Lower lobe of right lung (tissue), 2 donors: Measurements from ENCODE around the gene GGACT. TPM values are rescaled to one million over a fixed set of nuclear protein-coding genes. Genes with fewer than 3 reads are reported as not detected.

ENCODE experiments used
- ATAC-seq, 2 donors: fragments of 200-7000 bp; cut with Tn5 transposase; one replicate each; pipeline ENCODE4 v1.9.1; 2020 to 2022; ENCODE audit warnings: mild to moderate bottlenecking in 2 of 2, moderate library complexity in 2 of 2
- DNase-seq: peaks from one replicate; pipeline ENCODE4 v3.0.0-alpha.2; 2020
- H3K27ac ChIP-seq: fragments of 200-600 bp; one replicate; pipeline ENCODE4 v1.8.0; 2022
- H3K27me3 ChIP-seq: fragments of 200-600 bp; one replicate; pipeline ENCODE4 v1.8.0; 2022; ENCODE audit warnings: low read depth
- H3K36me3 ChIP-seq: fragments of 200-600 bp; one replicate; pipeline ENCODE4 v1.8.0; 2022; ENCODE audit warnings: mild to moderate bottlenecking
- H3K4me1 ChIP-seq: fragments of 200-600 bp; one replicate; pipeline ENCODE4 v1.8.0; 2022
- H3K4me3 ChIP-seq: fragments of 200-600 bp; one replicate; pipeline ENCODE4 v1.8.0; 2022; ENCODE audit warnings: mild to moderate bottlenecking
- H3K9me3 ChIP-seq: fragments of 200-600 bp; one replicate; pipeline ENCODE4 v1.8.0; 2022
- CTCF ChIP-seq: fragments of 200-600 bp; IDR thresholded peaks from one replicate; pipeline ENCODE4 v1.8.0; 2022; ENCODE audit warnings: antibody characterized with exemption, mild to moderate bottlenecking
- intact Hi-C: fragments of 100-400 bp; cut with DNase I; formaldehyde crosslinking; loops from one replicate; pipeline ENCODE4 v1.11.0; 2022
- total RNA-seq: library from RNA; stranded (reverse); fragmentation: NEBNext Ultra II Directional; extraction: Animal tissue kit (Norgen Biotek cat#: 25700); gene quantifications from one replicate; pipeline ENCODE4 v1.2.1, GENCODE V29; 2021
- donor health status: DM: no; HTN: yes; CAD: no; lungs with severe emphysema.

GGACT gene
- total RNA-seq, 1 donor from 2014 or later: 3.4 TPM

DNA sequence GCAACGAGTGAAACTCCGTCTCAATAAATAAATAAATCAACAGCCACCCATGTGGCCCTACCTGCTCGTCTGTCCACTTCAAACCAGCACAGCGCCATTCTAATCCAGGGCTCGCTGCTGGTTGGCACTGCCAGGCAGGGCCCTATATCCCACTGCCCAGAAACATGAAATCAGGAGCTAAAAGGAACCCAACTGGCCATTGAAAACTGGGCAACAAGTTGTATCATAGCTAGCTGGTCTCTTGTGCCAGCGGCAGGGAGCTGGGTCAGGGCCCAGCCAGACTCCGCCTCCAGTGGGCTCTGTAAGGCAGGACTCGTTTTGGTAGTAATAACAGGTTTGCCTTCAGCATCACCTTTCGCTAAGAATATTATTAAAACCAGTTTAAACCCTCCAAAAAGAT is 39.3 kb downstream of the GGACT start:
- DNase-seq (no peak), ATAC-seq (no peak)
- no peaks in the 10 kb centered on the region for H3K36me3 ChIP-seq
- no peak overlapping the region for H3K27ac ChIP-seq
- intact Hi-C loops: no loop called here
- no peaks in the 10 kb centered on the region for H3K9me3 ChIP-seq
- no peak overlapping the region for H3K4me3 ChIP-seq
- no peak for TF ChIP-seq CTCF
- H3K4me1 ChIP-seq: peaks cover 10% of the 10 kb centered on the region
- H3K27me3 ChIP-seq: no peaks in the 10 kb centered on the region

GRCh38 chr13:100547791-100548201 is 40.8 kb downstream of the GGACT start:
- Histone ChIP-seq H3K36me3 (no peaks in the 10 kb centered on the region), H3K4me3 (no peak overlapping the region), H3K27ac (peak overlapping the region; percentile 44), H3K4me1 (peaks cover 19% of the 10 kb centered on the region), H3K27me3 (no peaks in the 10 kb centered on the region), H3K9me3 (no peaks in the 10 kb centered on the region)
- no peak for ATAC-seq
- TF ChIP-seq CTCF: no peak
- intact Hi-C loops: no loop called here
- no peak for DNase-seq

DNA sequence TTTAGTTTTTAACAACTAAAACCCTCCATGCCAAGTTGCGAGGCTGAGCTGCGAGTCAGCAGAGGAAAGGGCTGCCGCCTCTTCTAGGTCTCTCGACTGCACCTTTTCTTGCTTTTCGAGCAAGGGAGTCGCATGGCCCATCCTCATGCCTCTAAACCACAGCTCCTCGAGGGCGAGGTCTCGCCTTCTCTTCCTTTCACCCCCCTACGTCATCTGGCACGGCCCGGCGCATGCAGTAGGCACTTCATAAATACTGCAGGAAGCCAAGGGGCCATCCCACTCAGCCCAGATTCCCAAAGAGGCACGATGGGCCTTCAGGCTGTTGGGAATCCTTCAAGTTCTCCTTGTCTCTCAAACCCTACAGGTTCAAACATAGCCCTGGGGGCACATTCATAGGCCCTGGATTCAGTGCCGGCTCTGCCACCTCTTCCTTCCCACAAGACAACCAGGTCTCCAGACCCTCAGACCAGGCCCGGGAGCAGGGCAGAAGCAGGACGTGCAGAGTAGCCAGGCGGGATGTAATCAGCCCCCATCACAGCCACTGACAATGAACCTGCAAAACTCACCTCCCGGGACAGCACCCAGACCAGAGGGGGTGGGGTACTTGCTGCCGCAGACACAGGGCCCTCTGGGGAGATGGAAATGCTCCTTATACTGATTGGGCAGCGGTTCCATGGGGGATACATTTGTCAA is 41.7 kb downstream of the GGACT start:
- DNase-seq (no peak), ATAC-seq (no peak)
- no peaks in the 10 kb centered on the region for H3K27me3 ChIP-seq
- TF ChIP-seq CTCF: no peak
- H3K36me3 ChIP-seq: no peaks in the 10 kb centered on the region
- intact Hi-C loops: no loop called here
- H3K4me3 ChIP-seq: no peak overlapping the region
- H3K9me3 ChIP-seq: no peaks in the 10 kb centered on the region
- peak overlapping the region; percentile 44 for H3K27ac ChIP-seq
- peaks cover 19% of the 10 kb centered on the region for H3K4me1 ChIP-seq

- Histone ChIP-seq H3K4me3 (no peak overlapping the region), H3K9me3 (no peaks in the 10 kb centered on the region), H3K4me1 (peaks cover 19% of the 10 kb centered on the region), H3K36me3 (no peaks in the 10 kb centered on the region), H3K27me3 (no peaks in the 10 kb centered on the region), H3K27ac (no peak overlapping the region)
- TF ChIP-seq CTCF: no peak
- ATAC-seq (no peak), DNase-seq (no peak)
- intact Hi-C loops: no loop called here
Observed at GRCh38 chr13:100545684-100546061, 42.9 kb downstream of the GGACT start.

DNA sequence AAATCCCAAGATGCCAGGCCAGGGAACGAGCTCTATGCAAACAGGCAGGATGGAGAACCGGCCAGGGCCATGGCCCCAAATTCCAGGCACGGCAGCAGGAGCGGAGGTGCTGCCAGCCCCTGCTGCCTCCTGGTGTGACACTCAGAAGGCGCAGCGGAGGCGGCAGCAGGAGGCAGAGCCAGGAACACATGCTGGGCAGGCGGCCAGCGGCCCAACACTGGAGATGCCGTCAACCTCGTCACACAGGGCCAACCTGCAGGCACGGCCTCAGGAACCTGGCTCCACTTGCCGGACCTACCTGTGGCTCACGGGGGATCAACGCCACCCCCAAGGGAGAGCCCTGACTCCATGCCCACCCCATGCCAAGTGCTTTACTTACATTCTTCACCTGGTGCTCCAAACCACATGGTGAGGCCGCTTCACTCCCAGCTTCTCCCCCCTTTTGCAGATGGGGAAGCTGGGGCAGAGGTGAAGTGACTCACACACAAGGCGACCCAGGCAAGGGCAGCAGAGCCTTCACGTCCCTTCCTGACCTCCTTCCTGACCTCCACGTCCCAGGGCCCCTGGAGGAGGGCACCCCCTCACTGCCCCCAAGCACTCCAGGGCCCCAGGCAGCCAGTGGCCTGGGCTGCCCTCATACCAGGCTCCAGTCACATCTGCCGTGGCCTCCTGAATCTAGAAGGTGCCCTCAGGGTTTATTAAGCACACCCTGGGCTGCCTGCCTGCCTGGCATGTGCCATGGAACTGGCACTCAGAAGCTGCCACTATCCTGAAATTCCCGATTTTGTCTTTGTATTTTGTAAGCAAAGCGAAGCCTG is 43.5 kb downstream of the GGACT start:
- Histone ChIP-seq H3K9me3 (no peaks in the 10 kb centered on the region), H3K4me1 (peaks cover 19% of the 10 kb centered on the region), H3K4me3 (no peak overlapping the region), H3K36me3 (no peaks in the 10 kb centered on the region), H3K27me3 (no peaks in the 10 kb centered on the region), H3K27ac (peak overlapping the region; percentile 31)
- TF ChIP-seq CTCF: no peak
- peak; percentile 78 for DNase-seq
- peak; percentile 74 to 79 for ATAC-seq
- intact Hi-C loops: no loop called here
